ENCODE measurements around the gene SPOCD1. TPM values are rescaled to one million over a fixed set of nuclear protein-coding genes. Genes with fewer than 3 reads are reported as not detected.

The SPOCD1 gene
- polyA plus RNA-seq, 1 of the 3 experiments (the other 2 are of a cell fraction), result 10.7 TPM

DNA sequence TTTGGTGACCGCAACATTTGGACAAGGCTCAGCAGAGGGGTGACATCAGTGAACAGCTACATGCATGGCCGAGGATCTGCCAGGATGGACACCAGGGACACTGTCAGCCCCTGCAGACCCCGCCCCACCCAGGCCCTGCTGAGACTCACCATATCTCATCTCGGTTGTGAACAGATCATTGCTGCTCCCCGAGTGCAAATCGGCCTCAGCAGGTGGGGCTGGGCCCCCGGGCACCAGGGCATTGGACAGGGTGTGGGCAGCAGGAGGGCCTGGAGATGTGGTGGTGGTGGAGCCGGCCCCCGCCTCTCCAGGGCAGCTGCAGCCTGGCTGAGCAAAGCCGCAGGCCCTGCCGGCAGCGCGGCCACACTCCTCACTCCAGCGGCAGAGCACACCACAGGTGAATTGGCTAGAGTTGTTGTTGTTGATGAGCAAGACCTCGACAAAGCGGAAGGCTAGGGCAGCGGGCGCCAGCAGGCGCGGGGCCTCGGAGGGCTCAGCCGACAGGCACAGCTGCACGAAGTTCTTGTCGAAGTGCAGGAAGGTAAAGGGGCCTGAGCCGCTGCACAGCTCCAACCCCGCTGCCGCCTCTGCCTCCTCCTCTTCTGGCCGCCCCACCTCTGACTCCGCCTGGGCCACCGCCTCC, 59.9 kb downstream of the SPOCD1 start:
- Histone ChIP-seq H3F3A (replicated peaks; ENCODE audit: insufficient read depth) (peaks cover 7% of the 10 kb centered on the region), H3K4me1 (ENCODE audit: control insufficient read depth in 1 of 2, insufficient read depth in 2 of 2, low read depth in 1 of 2, low read length in 1 of 2) (peaks cover 42 to 62% of the 10 kb centered on the region in 2 experiments; a peak in 3 of 4 replicates), H3K79me2 (ENCODE audit: insufficient read depth) (peaks cover 7% of the 10 kb centered on the region; the same call in 1 of the 2 replicates), H3K9me3 (no peaks in the 10 kb centered on the region), H3K27me3 (ENCODE audit: insufficient read depth) (no peaks in the 10 kb centered on the region), H3K4me2 (no peak overlapping the region), H3K9me2 (no peaks in the 10 kb centered on the region), H4K20me1 (ENCODE audit: insufficient read depth) (peaks cover 14% of the 10 kb centered on the region; the same call in 1 of the 2 replicates), H3K27ac (ENCODE audit: low read depth in 2 of 2, low read length in 1 of 2) (peak overlapping the region in 1 of 2 experiments; percentile 20; a peak in 2 of 4 replicates), H3K9ac (no peak overlapping the region), H3K36me3 (replicated peaks in 1 of 2; ENCODE audit: control insufficient read depth in 1 of 2, insufficient read depth in 2 of 2, low read length in 1 of 2) (peaks cover 0 to 2% of the 10 kb centered on the region in 2 experiments), H2AFZ (ENCODE audit: low read depth) (no peak overlapping the region), H3K4me3 (ENCODE audit: low read depth in 2 of 2, low read length in 1 of 2) (no peak overlapping the region)
- WGBS (ENCODE audit: low lambda C conversion rate), result 89% methylated on average over 25 of the region's 30 CpGs
- peak; percentile 48; the same call in 1 of the 2 replicates for TF ChIP-seq GATA2 (CRISPR knock-in tag; IDR thresholded peaks at IDR 0.05)
- no peak for TF ChIP-seq ELF1 (IDR thresholded peaks at IDR 0.05)
- peak; percentile 60 for DNase-seq
- ChIA-PET CTCF (interaction anchor here (1.0 to 25.0 kb wide), 5 partner anchors 9 to 92 kb away, joined by 3 to 707 read pairs (median 15); no protein-coding TSS in a partner anchor), POLR2A (interaction anchor here (0.6 to 1.3 kb wide), 2 partner anchors 26 to 47 kb away, joined by 3 to 4 read pairs; no protein-coding TSS in a partner anchor)

GRCh38 chr1:31755197-31755611, 60.6 kb downstream of the SPOCD1 start:
- ChIA-PET POLR2A (interaction anchor here (1.3 kb wide), 1 partner anchor 27 kb away, joined by 4 read pairs; no protein-coding TSS in a partner anchor), CTCF (interaction anchor here (1.1 to 25.0 kb wide), 5 partner anchors 9 to 154 kb away, joined by 3 to 707 read pairs (median 15); no protein-coding TSS in a partner anchor)
- Histone ChIP-seq H3K9ac (no peak overlapping the region), H4K20me1 (ENCODE audit: insufficient read depth) (peaks cover 14% of the 10 kb centered on the region; the same call in 1 of the 2 replicates), H2AFZ (ENCODE audit: low read depth) (no peak overlapping the region), H3K79me2 (ENCODE audit: insufficient read depth) (peaks cover 4% of the 10 kb centered on the region; the same call in 1 of the 2 replicates), H3K27me3 (ENCODE audit: insufficient read depth) (no peaks in the 10 kb centered on the region), H3F3A (replicated peaks; ENCODE audit: insufficient read depth) (peaks cover 8% of the 10 kb centered on the region), H3K4me1 (ENCODE audit: control insufficient read depth in 1 of 2, insufficient read depth in 2 of 2, low read depth in 1 of 2, low read length in 1 of 2) (peaks cover 41 to 58% of the 10 kb centered on the region in 2 experiments; a peak in 3 of 4 replicates), H3K4me2 (peak overlapping the region; percentile 41; the same call in 1 of the 2 replicates), H3K36me3 (replicated peaks in 1 of 2; ENCODE audit: control insufficient read depth in 1 of 2, insufficient read depth in 2 of 2, low read length in 1 of 2) (peaks cover 0 to 2% of the 10 kb centered on the region in 2 experiments), H3K27ac (ENCODE audit: low read depth in 2 of 2, low read length in 1 of 2) (peak overlapping the region in 1 of 2 experiments; percentile 20; a peak in 2 of 4 replicates), H3K9me3 (no peaks in the 10 kb centered on the region), H3K9me2 (no peaks in the 10 kb centered on the region), H3K4me3 (ENCODE audit: low read depth in 2 of 2, low read length in 1 of 2) (no peak overlapping the region)
- WGBS (ENCODE audit: low lambda C conversion rate), result 53% methylated on average over 6 of the region's 9 CpGs
- no peak for TF ChIP-seq MEF2A (IDR thresholded peaks at IDR 0.05; ENCODE audit: borderline replicate concordance, low read depth)
- TF ChIP-seq, protein P1, sequence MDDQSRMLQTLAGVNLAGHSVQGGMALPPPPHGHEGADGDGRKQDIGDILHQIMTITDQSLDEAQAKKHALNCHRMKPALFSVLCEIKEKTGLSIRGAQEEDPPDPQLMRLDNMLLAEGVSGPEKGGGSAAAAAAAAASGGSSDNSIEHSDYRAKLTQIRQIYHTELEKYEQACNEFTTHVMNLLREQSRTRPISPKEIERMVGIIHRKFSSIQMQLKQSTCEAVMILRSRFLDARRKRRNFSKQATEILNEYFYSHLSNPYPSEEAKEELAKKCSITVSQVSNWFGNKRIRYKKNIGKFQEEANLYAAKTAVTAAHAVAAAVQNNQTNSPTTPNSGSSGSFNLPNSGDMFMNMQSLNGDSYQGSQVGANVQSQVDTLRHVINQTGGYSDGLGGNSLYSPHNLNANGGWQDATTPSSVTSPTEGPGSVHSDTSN (IDR thresholded peaks at IDR 0.05), result peak; percentile 13; the same call in 1 of the 2 replicates
- peak; percentile 26; the same call in 1 of the 2 replicates for TF ChIP-seq TCF12 (IDR thresholded peaks at IDR 0.05)
- TF ChIP-seq, protein P2, sequence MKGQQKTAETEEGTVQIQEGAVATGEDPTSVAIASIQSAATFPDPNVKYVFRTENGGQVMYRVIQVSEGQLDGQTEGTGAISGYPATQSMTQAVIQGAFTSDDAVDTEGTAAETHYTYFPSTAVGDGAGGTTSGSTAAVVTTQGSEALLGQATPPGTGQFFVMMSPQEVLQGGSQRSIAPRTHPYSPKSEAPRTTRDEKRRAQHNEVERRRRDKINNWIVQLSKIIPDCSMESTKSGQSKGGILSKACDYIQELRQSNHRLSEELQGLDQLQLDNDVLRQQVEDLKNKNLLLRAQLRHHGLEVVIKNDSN (IDR thresholded peaks at IDR 0.05; ENCODE audit: borderline replicate concordance, low read depth), result no peak
- TF ChIP-seq CTCF (IDR thresholded peaks at IDR 0.05), result no peak
- peak; percentile 59 for TF ChIP-seq NFIC (IDR thresholded peaks at IDR 0.05; ENCODE audit: borderline replicate concordance)
- TF ChIP-seq FOXJ3 (CRISPR knock-in tag; IDR thresholded peaks at IDR 0.05), result peak; percentile 12; the same call in 1 of the 2 replicates
- TF ChIP-seq RXRA (IDR thresholded peaks at IDR 0.05; ENCODE audit: borderline replicate concordance, low read depth), result peak; percentile 64; the same call in 1 of the 2 replicates
- no peak for TF ChIP-seq NRF1 (IDR thresholded peaks at IDR 0.05; ENCODE audit: low read depth, low read length)
- TF ChIP-seq FOSL2 (IDR thresholded peaks at IDR 0.05; ENCODE audit: borderline replicate concordance, low read depth), result no peak
- peak; percentile 69 for DNase-seq

Data from SK-N-SH (cell line).